Tibial nerve (tissue), 4 donors: ENCODE results near the gene ADGRD1.
"Not testable (repeated sequence)": the region's sequence is repeated elsewhere in the genome, so short reads cannot be mapped to it uniquely, and the experiment has no call there.

Source experiments
- CTCF ChIP-seq, 5 experiments: fragments of 200-600 bp in 3 of 5; fragments of 450-650 bp in 2 of 5; sonication (generic) in 3 of 5; IDR thresholded peaks; one replicate each; pipeline ENCODE4 v1.5.1; 2016 to 2019; ENCODE audit warnings: antibody characterized with exemption in 5 of 5, mild to moderate bottlenecking in 3 of 5, moderate library complexity in 2 of 5
- EP300 ChIP-seq, 2 donors: sonication (generic); formaldehyde crosslinking; IDR thresholded peaks; one replicate each; pipeline ENCODE4 v1.6.1; 2017; ENCODE audit warnings: antibody characterized with exemption in 2 of 2, mild to moderate bottlenecking in 1 of 2

- TF ChIP-seq CTCF, EP300 (IDR thresholded peaks at IDR 0.05): not testable (repeated sequence)
These were observed 41.8 kb downstream of the ADGRD1 start for GRCh38 chr12:130995386-130995969.
